HepG2 (cell line): ENCODE results near the gene PCDHA12. TPM values are rescaled to one million over a fixed set of nuclear protein-coding genes. Genes with fewer than 3 reads are reported as not detected.

Source experiments
- ATAC-seq: fragments of 200-7000 bp; cut with Tn5 transposase; 3 replicates; pipeline ENCODE4 v1.9.1; 2020; ENCODE audit warnings: mild to moderate bottlenecking, moderate library complexity
- BruUV-seq: library from RNA; stranded (reverse); fragments of 400-500 nt; replicated peaks from 2 replicates; lab custom pipeline; 2021; lab: Mats Ljungman, UMichigan
- CTCF ChIA-PET: fragments of 300-600 bp; formaldehyde crosslinking; extraction: SDS; loops from one replicate; lab custom pipeline; 2021; ENCODE audit warnings: low total read pairs, inconsistent platforms, low intra/inter-chr PET ratio; lab: Yijun Ruan, JAX
- POLR2A ChIA-PET: fragments of 350-600 bp; sonication (Branson Sonifier 250); formaldehyde crosslinking; loops from one replicate; lab custom pipeline; 2020; ENCODE audit warnings: antibody characterized with exemption, inconsistent platforms; lab: Yijun Ruan, JAX
- DNase-seq: peaks from one replicate; pipeline ENCODE4 v3.0.0-alpha.2; 2015; ENCODE audit warnings: low spot score
- FAIRE-seq: peaks from 3 replicates; lab custom pipeline; 2011; peaks lifted over from hg19 to GRCh38; lab: Jason Lieb, UNC
- H2AFZ ChIP-seq: one replicate; pipeline ENCODE4 v1.6.1; 2011; ENCODE audit warnings: low read length, inconsistent platforms
- H3K27ac ChIP-seq: fragments of 300-600 bp; 3 replicates; pipeline ENCODE4 v1.8.0; 2011; ENCODE audit warnings: mixed run types, mild to moderate bottlenecking, mixed read lengths, low read length, inconsistent platforms; ENCODE audit not compliant: insufficient read depth; ENCODE audit errors: extremely low read length
- H3K27me3 ChIP-seq, 2 experiments: fragments of 200-600 bp in 1 of 2; 2 replicates in 1 of 2; 3 replicates in 1 of 2; pipeline versions ENCODE4 v1.6.0 to v1.8.0; 2011; ENCODE audit warnings: low read length in 2 of 2, mild to moderate bottlenecking in 2 of 2, moderate library complexity in 2 of 2, inconsistent platforms in 1 of 2; ENCODE audit not compliant: insufficient read depth in 2 of 2, control insufficient read depth in 1 of 2
- H3K36me3 ChIP-seq, 2 experiments: fragments of 200-600 bp in 1 of 2; replicated peaks in 1 of 2; 2 replicates in 1 of 2; 3 replicates in 1 of 2; pipeline versions ENCODE4 v1.5.1 to v1.8.0; 2011; ENCODE audit warnings: low read length in 2 of 2, inconsistent platforms in 1 of 2; ENCODE audit not compliant: insufficient read depth in 2 of 2, control insufficient read depth in 1 of 2
- H3K4me1 ChIP-seq: 2 replicates; pipeline ENCODE4 v1.5.1; 2012; ENCODE audit warnings: low read length, inconsistent platforms; ENCODE audit not compliant: insufficient read depth
- H3K4me2 ChIP-seq: 2 replicates; pipeline ENCODE4 v1.6.0; 2011; ENCODE audit warnings: low read depth, low read length, inconsistent platforms
- H3K4me3 ChIP-seq, 3 experiments: fragments of 200-600 bp in 1 of 3; sonication (generic), shearing (Covaris generic) in 1 of 3; replicated peaks in 1 of 3; 2 replicates each; pipeline ENCODE4 v1.5.1; 2011 to 2016; ENCODE audit warnings: low read length in 3 of 3, inconsistent platforms in 2 of 3, low read depth in 2 of 3, mild to moderate bottlenecking in 2 of 3, control low read depth in 1 of 3, mixed read lengths in 1 of 3; ENCODE audit not compliant: insufficient read depth in 1 of 3
- H3K79me2 ChIP-seq: one replicate; pipeline ENCODE4 v1.6.1; 2011; ENCODE audit warnings: low read length, inconsistent platforms; ENCODE audit not compliant: insufficient read depth
- H3K9ac ChIP-seq: 2 replicates; pipeline ENCODE4 v1.6.0; 2011; ENCODE audit warnings: mild to moderate bottlenecking, low read depth, low read length, inconsistent platforms; ENCODE audit not compliant: insufficient read depth
- H3K9me3 ChIP-seq: 2 replicates; pipeline ENCODE4 v1.5.1; 2012; ENCODE audit warnings: mild to moderate bottlenecking, low read length
- H4K20me1 ChIP-seq: 2 replicates; pipeline ENCODE4 v1.6.0; 2011; ENCODE audit warnings: inconsistent platforms, mild to moderate bottlenecking, low read length, moderate library complexity; ENCODE audit not compliant: insufficient read depth
- CTCF ChIP-seq: sonication (generic); formaldehyde crosslinking; IDR thresholded peaks from 2 replicates; pipeline ENCODE4 v1.5.0; 2020; ENCODE audit warnings: mild to moderate bottlenecking, missing genetic modification reagents, moderate library complexity
- HOXA9 ChIP-seq: sonication (generic); formaldehyde crosslinking; IDR thresholded peaks from 2 replicates; pipeline ENCODE4 v1.8.1; 2022; ENCODE audit warnings: missing genetic modification reagents, mild to moderate bottlenecking, moderate library complexity, borderline replicate concordance
- NCOA2 ChIP-seq: sonication (generic); formaldehyde crosslinking; IDR thresholded peaks from 2 replicates; pipeline ENCODE4 v1.8.0; 2022; ENCODE audit warnings: inconsistent platforms
- NCOA5 ChIP-seq: sonication (generic); formaldehyde crosslinking; IDR thresholded peaks from 2 replicates; pipeline ENCODE4 v1.4.0; 2020; ENCODE audit warnings: missing genetic modification reagents
- STAG1 ChIP-seq: sonication (generic); formaldehyde crosslinking; IDR thresholded peaks from 2 replicates; pipeline ENCODE4 v1.4.0; 2020; ENCODE audit warnings: missing genetic modification reagents
- TBL1XR1 ChIP-seq: fragments of 150-350 bp; IDR thresholded peaks from 2 replicates; pipeline ENCODE4 v1.6.1; 2014; ENCODE audit warnings: borderline replicate concordance, low read length; ENCODE audit not compliant: partially characterized antibody
- ZBTB1 ChIP-seq: sonication (generic); formaldehyde crosslinking; IDR thresholded peaks from 2 replicates; pipeline ENCODE4 v1.4.0; 2020; ENCODE audit warnings: missing genetic modification reagents, borderline replicate concordance
- ZNF136 ChIP-seq: sonication (generic); formaldehyde crosslinking; IDR thresholded peaks from 2 replicates; pipeline ENCODE4 v1.8.1; 2022; ENCODE audit warnings: low read depth, mild to moderate bottlenecking, moderate library complexity, missing genetic modification reagents
- ZNF570 ChIP-seq: sonication (generic); formaldehyde crosslinking; IDR thresholded peaks from 2 replicates; pipeline ENCODE4 v1.4.0; 2020; ENCODE audit warnings: mild to moderate bottlenecking, missing genetic modification reagents, borderline replicate concordance
- ZNF639 ChIP-seq: conservative IDR thresholded peaks from 2 replicates; pipeline ENCODE4 v1.6.1; 2018; ENCODE audit warnings: missing genetic modification reagents
- ZNF790 ChIP-seq: sonication (generic); formaldehyde crosslinking; IDR thresholded peaks from 2 replicates; pipeline ENCODE4 v1.8.0; 2022; ENCODE audit warnings: missing genetic modification reagents, mild to moderate bottlenecking, borderline replicate concordance
- WGBS: methylation state at CpG from one replicate; pipeline ENCODE4 v1.1.6; 2017; ENCODE audit warnings: low lambda C conversion rate; 5-methylcytosine and 5-hydroxymethylcytosine counted together
- in situ Hi-C: cut with HindIII; loops from 2 replicates; pipeline ENCODE4 v1.10.0; 2017; ENCODE audit warnings: low pct_unique_long_range_greater_than_20kb; ENCODE audit not compliant: extremely low pct_ligation_motif_present
- intact Hi-C: fragments of 100-400 bp; cut with micrococcal nuclease; formaldehyde crosslinking; loops from one replicate; pipeline ENCODE4 v1.10.0; 2022; ENCODE audit not compliant: unreplicated experiment
- polyA plus RNA-seq, 8 experiments: library from polyadenylated mRNA; depleted of rRNA in 3 of 8; stranded (reverse) in 7 of 8; unstranded in 1 of 8; fragments of >200 nt; fragmentation: Illumina TruSeq in 4 of 8; extraction: Trizol in 4 of 8; gene quantifications; 2 replicates each; pipeline versions ENCODE4 v1.2.1 to v1.2.3, GENCODE V29; 2011 to 2016; ENCODE audit warnings: low read depth in 4 of 8, missing spikeins in 1 of 8, mixed read lengths in 1 of 8; ENCODE audit not compliant: insufficient read depth in 1 of 8
- total RNA-seq, 5 experiments: library from RNA; depleted of rRNA; stranded (reverse); fragments of >200 nt; fragmentation: Illumina TruSeq; extraction: Trizol; gene quantifications; 2 replicates each; pipeline ENCODE4 v1.2.3, GENCODE V29; 2016; ENCODE audit warnings: low read depth in 1 of 5

The PCDHA12 gene
- total and polyA plus RNA-seq, 2 of the 13 experiments (the other 11 are each of a cell fraction or from before 2014, with no cell fraction given) = not detected

GRCh38 chr5:140881889-140882590 lies 6.9 kb downstream of the PCDHA12 start, which contains the start of gene PCDHA13:
TSS of gene PCDHA13 (plus strand) at chr5:140882124. CDS start at chr5:140882269, 145 bp downstream.
- ChIA-PET POLR2A (no interaction called here), CTCF (interaction anchor here (1.1 to 1.5 kb wide), 3 partner anchors 158 to 159 kb away, joined by 3 to 6 read pairs (median 3); no protein-coding TSS in a partner anchor)
- no peaks in the 10 kb centered on the region for H3K27me3 ChIP-seq
- intact Hi-C loops (loop anchor here (1.0 kb wide), 1 partner anchor 159 kb away; no protein-coding TSS in a partner anchor), in situ Hi-C loops (no loop called here)
- FAIRE-seq (no peak), DNase-seq (no peak), ATAC-seq (no peak)
- WGBS = 74% methylated on average over 29 of the region's 35 CpGs
- no peaks in the 10 kb centered on the region for H4K20me1 ChIP-seq
- no peak within 1 kb of the TSS for H3K4me2 ChIP-seq
- no peaks in the 10 kb centered on the region for H3K79me2 ChIP-seq
- no peak within 1 kb of the TSS for H3K9ac ChIP-seq
- H3K4me3 ChIP-seq = no peak within 1 kb of the TSS
- H3K4me1 ChIP-seq = no peaks in the 10 kb centered on the region
- no peak within 1 kb of the TSS for H3K27ac ChIP-seq
- no peaks in the 10 kb centered on the region for H3K36me3 ChIP-seq
- TF ChIP-seq ZBTB1 (CRISPR knock-in tag) = no peak
- TF ChIP-seq STAG1 (CRISPR knock-in tag) = peak; percentile 39; the same call in 1 of the 2 replicates
- no peak for TF ChIP-seq HOXA9
- TF ChIP-seq CTCF (CRISPR knock-in tag) = peak; percentile 40
- TF ChIP-seq, all 625 proteins: peak for 2
- H3K9me3 ChIP-seq = no peaks in the 10 kb centered on the region
- H2AFZ ChIP-seq = no peak within 1 kb of the TSS
- no TSS peak for BruUV-seq

- CTCF ChIA-PET = interaction anchor here (1.1 to 1.5 kb wide), 2 partner anchors 158 to 159 kb away, joined by 3 to 6 read pairs; no protein-coding TSS in a partner anchor
- in situ Hi-C loops = no loop called here
- no peak overlapping the region for H3K4me2 ChIP-seq
Observed at GRCh38 chr5:140882591-140882899, 7.4 kb downstream of the PCDHA12 start.

More at GRCh38 chr5:140882591-140882899, 7.4 kb downstream of the PCDHA12 start:
- Histone ChIP-seq H4K20me1 (no peaks in the 10 kb centered on the region), H2AFZ (no peak overlapping the region), H3K4me1 (no peaks in the 10 kb centered on the region), H3K79me2 (no peaks in the 10 kb centered on the region), H3K9ac (no peak overlapping the region), H3K36me3 (no peaks in the 10 kb centered on the region), H3K4me3 (no peak overlapping the region), H3K9me3 (no peaks in the 10 kb centered on the region), H3K27ac (no peak overlapping the region), H3K27me3 (no peaks in the 10 kb centered on the region)
- POLR2A ChIA-PET = no interaction called here
- FAIRE-seq (no peak), ATAC-seq (no peak), DNase-seq (no peak)
- BruUV-seq = no TSS peak
- TF ChIP-seq STAG1 (CRISPR knock-in tag) (peak; percentile 29), ZNF136 (CRISPR knock-in tag) (no peak), NCOA5 (no peak), CTCF (CRISPR knock-in tag) (peak; percentile 28; the same call in 1 of the 2 replicates), ZNF790 (CRISPR knock-in tag) (no peak), TBL1XR1 (no peak), ZNF639 (CRISPR knock-in tag) (no peak), NCOA2 (no peak), ZNF570 (no peak)
- 54% methylated on average over 12 of the region's 12 CpGs for WGBS
- intact Hi-C loops = loop anchor here (1.0 kb wide), 1 partner anchor 159 kb away; no protein-coding TSS in a partner anchor
